ENCODE results near the gene MDH1. TPM values are rescaled to one million over a fixed set of nuclear protein-coding genes. Genes with fewer than 3 reads are reported as not detected.

MDH1 gene
- total and polyA plus RNA-seq, 4 donors = 75.6 to 210 (median 118) TPM

- Histone ChIP-seq H3K36me3 (ENCODE audit: control insufficient read depth in 4 of 4, insufficient read depth in 3 of 4, low read depth in 1 of 4, low read length in 3 of 4) (no peaks in the 10 kb centered on the region), H3K9me3 (ENCODE audit: control insufficient read depth in 4 of 4, low read length in 3 of 4) (no peaks in the 10 kb centered on the region), H3K4me3 (ENCODE audit: low read depth in 1 of 3, low read length in 3 of 3) (no peak overlapping the region), H3K4me1 (ENCODE audit: control insufficient read depth in 4 of 4, insufficient read depth in 4 of 4, low read length in 3 of 4) (peaks cover 0 to 6% (median 0%) of the 10 kb centered on the region in 4 donors), H3K27me3 (ENCODE audit: control insufficient read depth in 4 of 4, insufficient read depth in 4 of 4, low read length in 3 of 4) (no peaks in the 10 kb centered on the region), H3K27ac (ENCODE audit: low read depth in 1 of 2, low read length in 2 of 2) (no peak overlapping the region), H3K9ac (ENCODE audit: low read depth in 1 of 2, low read length in 2 of 2) (no peak overlapping the region)
- TF ChIP-seq, protein P1, sequence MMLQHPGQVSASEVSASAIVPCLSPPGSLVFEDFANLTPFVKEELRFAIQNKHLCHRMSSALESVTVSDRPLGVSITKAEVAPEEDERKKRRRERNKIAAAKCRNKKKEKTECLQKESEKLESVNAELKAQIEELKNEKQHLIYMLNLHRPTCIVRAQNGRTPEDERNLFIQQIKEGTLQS (IDR thresholded peaks at IDR 0.05) = no peak
- TF ChIP-seq REST (IDR thresholded peaks at IDR 0.05) (no peak), JUND (IDR thresholded peaks at IDR 0.05) (no peak), RXRA (IDR thresholded peaks at IDR 0.05) (no peak), RAD21 (IDR thresholded peaks at IDR 0.05) (no peak), CTCF (IDR thresholded peaks at IDR 0.05; ENCODE audit: low read depth, low read length, missing input control) (no peak), FOXA1 (IDR thresholded peaks at IDR 0.05) (no peak), FOXA2 (IDR thresholded peaks at IDR 0.05) (no peak), HNF4G (IDR thresholded peaks at IDR 0.05) (no peak), SP1 (IDR thresholded peaks at IDR 0.05) (no peak), GABPA (IDR thresholded peaks at IDR 0.05 in 1 of 2, conservative IDR thresholded peaks at IDR 0.05 in 1 of 2) (no peak), MAX (IDR thresholded peaks at IDR 0.05) (no peak), NR2F2 (IDR thresholded peaks at IDR 0.05) (no peak), HNF4A (conservative IDR thresholded peaks at IDR 0.05) (no peak), TAF1 (conservative IDR thresholded peaks at IDR 0.05) (no peak), YY1 (IDR thresholded peaks at IDR 0.05) (no peak)
- TF ChIP-seq, protein P2, sequence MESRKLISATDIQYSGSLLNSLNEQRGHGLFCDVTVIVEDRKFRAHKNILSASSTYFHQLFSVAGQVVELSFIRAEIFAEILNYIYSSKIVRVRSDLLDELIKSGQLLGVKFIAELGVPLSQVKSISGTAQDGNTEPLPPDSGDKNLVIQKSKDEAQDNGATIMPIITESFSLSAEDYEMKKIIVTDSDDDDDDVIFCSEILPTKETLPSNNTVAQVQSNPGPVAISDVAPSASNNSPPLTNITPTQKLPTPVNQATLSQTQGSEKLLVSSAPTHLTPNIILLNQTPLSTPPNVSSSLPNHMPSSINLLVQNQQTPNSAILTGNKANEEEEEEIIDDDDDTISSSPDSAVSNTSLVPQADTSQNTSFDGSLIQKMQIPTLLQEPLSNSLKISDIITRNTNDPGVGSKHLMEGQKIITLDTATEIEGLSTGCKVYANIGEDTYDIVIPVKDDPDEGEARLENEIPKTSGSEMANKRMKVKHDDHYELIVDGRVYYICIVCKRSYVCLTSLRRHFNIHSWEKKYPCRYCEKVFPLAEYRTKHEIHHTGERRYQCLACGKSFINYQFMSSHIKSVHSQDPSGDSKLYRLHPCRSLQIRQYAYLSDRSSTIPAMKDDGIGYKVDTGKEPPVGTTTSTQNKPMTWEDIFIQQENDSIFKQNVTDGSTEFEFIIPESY (IDR thresholded peaks at IDR 0.05) = no peak
- no peak for DNase-seq (ENCODE audit: low spot score)
Observed at GRCh38 chr2:63576546-63576945, 12.2 kb upstream of the MDH1 start.

GRCh38 chr2:63578767-63579166 lies 10.0 kb upstream of the MDH1 start:
- WGBS = 96% methylated on average over 3 of the region's 3 CpGs
- no peaks in the 10 kb centered on the region for H3K27me3 ChIP-seq (ENCODE audit: control insufficient read depth in 4 of 4, insufficient read depth in 4 of 4, low read length in 3 of 4)
- no peaks in the 10 kb centered on the region for H3K9me3 ChIP-seq (ENCODE audit: control insufficient read depth in 4 of 4, low read length in 3 of 4)
- H3K4me1 ChIP-seq (ENCODE audit: control insufficient read depth in 4 of 4, insufficient read depth in 4 of 4, low read length in 3 of 4) = peaks cover 0 to 9% (median 0%) of the 10 kb centered on the region in 4 donors
- H3K36me3 ChIP-seq (ENCODE audit: control insufficient read depth in 4 of 4, insufficient read depth in 3 of 4, low read depth in 1 of 4, low read length in 3 of 4) = no peaks in the 10 kb centered on the region
- no peak for DNase-seq (ENCODE audit: low spot score)
- H3K27ac ChIP-seq (ENCODE audit: low read depth in 1 of 2, low read length in 2 of 2) = no peak overlapping the region
- no peak overlapping the region for H3K9ac ChIP-seq (ENCODE audit: low read depth in 1 of 2, low read length in 2 of 2)
- H3K4me3 ChIP-seq (ENCODE audit: low read depth in 1 of 3, low read length in 3 of 3) = no peak overlapping the region
- TF ChIP-seq JUND (IDR thresholded peaks at IDR 0.05) (no peak), FOXA1 (IDR thresholded peaks at IDR 0.05) (no peak), SP1 (IDR thresholded peaks at IDR 0.05) (no peak), FOXA2 (IDR thresholded peaks at IDR 0.05) (no peak), RAD21 (IDR thresholded peaks at IDR 0.05) (no peak), HNF4G (IDR thresholded peaks at IDR 0.05) (no peak), EGR1 (IDR thresholded peaks at IDR 0.05; ENCODE audit: low read depth in 2 of 2) (no peak), RXRA (IDR thresholded peaks at IDR 0.05) (no peak), CTCF (IDR thresholded peaks at IDR 0.05; ENCODE audit: low read depth, low read length, missing input control) (no peak), HNF4A (conservative IDR thresholded peaks at IDR 0.05) (no peak), GABPA (IDR thresholded peaks at IDR 0.05 in 1 of 2, conservative IDR thresholded peaks at IDR 0.05 in 1 of 2) (no peak), YY1 (IDR thresholded peaks at IDR 0.05) (no peak)
- TF ChIP-seq, protein P1 (IDR thresholded peaks at IDR 0.05) = no peak
- TF ChIP-seq, protein P2 (IDR thresholded peaks at IDR 0.05) = no peak
